Stomach (tissue), 4 donors: ENCODE data around the gene CTRB1.

Experiments
- CTCF ChIP-seq, 7 experiments: fragments of 450-650 bp in 4 of 7; fragments of 200-600 bp in 3 of 7; sonication (generic) in 3 of 7; IDR thresholded peaks; one replicate each; pipeline ENCODE4 v1.5.1; 2016 to 2019; ENCODE audit warnings: antibody characterized with exemption in 7 of 7, control low read depth in 2 of 7, mild to moderate bottlenecking in 1 of 7
- POLR2A ChIP-seq, 4 donors: fragments of 450-650 bp; IDR thresholded peaks; one replicate each; pipeline ENCODE4 v1.6.1; 2016; ENCODE audit warnings: antibody characterized with exemption in 4 of 4, control low read depth in 2 of 4, mild to moderate bottlenecking in 1 of 4, moderate library complexity in 1 of 4

- TF ChIP-seq CTCF (IDR thresholded peaks at IDR 0.05), result no peak
- TF ChIP-seq POLR2A (IDR thresholded peaks at IDR 0.05), result no peak
Observed at GRCh38 chr16:75225092-75225491, 6.3 kb downstream of the CTRB1 start.
